Cardiac fibroblast (primary cell): ENCODE data around the gene STN1.

ENCODE experiments used
- DNase-seq, 2 donors: peaks; one replicate each; pipeline versions ENCODE4 v3.0.0 to v3.0.0-alpha.2; 2010; ENCODE audit warnings: low read depth in 2 of 2
- H3K4me3 ChIP-seq, 2 donors: replicated peaks in 1 of 2; 1 replicate in 1 of 2; 2 replicates in 1 of 2; pipeline ENCODE4 v1.5.1; 2011; ENCODE audit warnings: low read depth in 2 of 2, low read length in 2 of 2, mild to moderate bottlenecking in 2 of 2, moderate library complexity in 1 of 2
- CTCF ChIP-seq: IDR thresholded peaks from one replicate; pipeline ENCODE4 v1.5.1; 2011; ENCODE audit warnings: low read depth, mild to moderate bottlenecking, low read length, inconsistent platforms

The STN1 gene

DNA sequence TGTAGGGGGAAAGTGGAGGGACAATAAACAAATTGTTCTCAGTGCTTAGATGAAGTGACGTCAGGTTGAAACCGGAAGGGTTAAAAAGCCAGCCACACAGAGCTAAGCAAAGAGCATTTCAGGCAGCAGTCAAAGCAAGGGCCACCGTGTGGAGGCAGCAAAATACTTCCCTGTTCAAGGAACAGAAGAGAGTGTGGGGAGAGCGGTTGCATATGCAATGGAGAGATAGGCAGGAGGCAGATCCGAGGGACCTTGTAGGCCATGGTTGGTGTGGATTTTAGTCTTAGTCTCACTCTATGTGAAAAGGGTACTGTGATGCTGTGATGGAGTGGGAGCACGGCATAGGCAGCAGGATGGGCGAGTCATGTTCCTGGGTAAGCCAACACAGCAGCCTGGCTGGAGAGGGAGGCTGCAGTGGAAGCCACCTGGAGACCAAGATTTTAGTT lies 3.8 kb upstream of the STN1 start:
- DNase-seq, result peak; percentile 29 to 39
- no peak overlapping the region for H3K4me3 ChIP-seq
- no peak for TF ChIP-seq CTCF

DNA sequence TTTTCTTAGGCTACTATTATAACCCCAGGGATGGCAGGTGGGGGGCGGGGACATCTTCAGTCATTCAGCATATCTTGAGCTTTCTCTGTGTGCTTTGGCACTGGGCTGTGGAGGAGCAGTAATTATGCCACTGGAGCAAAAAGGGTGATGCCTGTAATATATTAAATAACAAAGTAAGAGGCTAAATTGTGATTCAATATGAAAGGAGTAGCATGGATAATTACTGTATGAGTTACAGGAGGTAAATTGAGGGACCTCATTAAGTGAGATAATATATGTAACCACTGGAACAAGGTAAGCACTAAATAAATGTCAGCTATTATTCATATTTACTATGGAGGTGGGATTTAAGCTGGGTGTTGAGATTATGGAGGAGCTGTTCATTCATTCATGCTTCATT lies 3.3 kb upstream of the STN1 start:
- no peak for TF ChIP-seq CTCF
- DNase-seq, result no peak
- H3K4me3 ChIP-seq, result no peak overlapping the region

DNA sequence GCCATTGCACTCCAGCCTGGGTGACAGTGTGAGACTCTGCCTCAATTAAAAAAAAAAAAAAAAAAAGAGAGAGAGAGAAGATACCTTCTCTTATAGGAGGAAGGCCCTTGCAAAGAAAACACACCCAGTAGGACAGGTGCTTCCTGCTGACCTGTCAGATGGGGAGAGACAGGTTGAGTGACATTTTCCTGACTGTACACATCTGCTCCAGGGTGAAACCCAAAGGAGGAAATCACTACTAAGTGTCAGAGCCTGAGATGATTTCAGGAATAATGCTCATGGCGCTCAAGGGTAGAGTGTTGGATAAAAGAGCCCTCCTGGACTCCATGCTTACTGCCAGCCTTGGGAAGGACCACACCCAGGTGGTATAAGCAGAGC lies 1.7 kb upstream of the STN1 start:
- no peak for DNase-seq
- TF ChIP-seq CTCF, result no peak

DNA sequence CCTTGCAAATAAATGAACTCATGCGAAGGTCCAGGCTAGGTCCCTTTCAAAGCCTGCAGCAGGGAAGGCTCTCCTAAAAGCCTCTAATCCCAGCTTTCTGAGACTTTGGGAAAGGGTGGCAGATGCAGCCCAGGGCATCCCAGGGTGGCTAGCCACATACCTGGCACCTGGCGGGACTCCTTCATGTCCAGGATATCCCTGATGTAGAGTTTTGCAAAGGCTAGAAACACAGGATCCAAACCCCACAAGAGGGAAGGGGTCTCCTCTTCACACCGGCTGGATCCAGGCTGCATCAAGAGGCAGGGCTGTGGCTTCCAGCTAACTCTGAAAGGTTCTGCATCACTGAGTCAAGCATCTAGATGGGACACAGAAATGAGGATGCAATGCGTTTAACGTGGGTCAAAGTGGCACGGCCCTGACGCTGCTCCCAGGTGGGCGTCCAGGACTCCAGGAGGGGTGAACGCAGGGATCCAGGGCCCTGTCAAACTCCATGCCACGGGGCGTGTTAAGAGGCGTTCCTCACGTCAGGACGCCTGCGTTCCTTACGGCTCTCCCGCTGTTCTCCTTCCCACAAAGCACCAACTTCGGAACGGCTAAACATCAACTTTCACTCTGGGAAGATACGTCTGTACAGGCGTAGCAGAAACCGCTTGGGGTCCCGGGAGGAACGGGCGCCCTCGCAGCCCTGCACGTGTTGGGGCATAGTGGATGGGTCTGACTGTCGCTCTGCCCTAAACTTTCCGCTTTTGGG lies 507 bp downstream of the STN1 start:
- TF ChIP-seq CTCF, result no peak
- no peak for DNase-seq

More for the DNA sequence above, 1.7 kb upstream of the STN1 start:
- H3K4me3 ChIP-seq, result no peak overlapping the region

DNA sequence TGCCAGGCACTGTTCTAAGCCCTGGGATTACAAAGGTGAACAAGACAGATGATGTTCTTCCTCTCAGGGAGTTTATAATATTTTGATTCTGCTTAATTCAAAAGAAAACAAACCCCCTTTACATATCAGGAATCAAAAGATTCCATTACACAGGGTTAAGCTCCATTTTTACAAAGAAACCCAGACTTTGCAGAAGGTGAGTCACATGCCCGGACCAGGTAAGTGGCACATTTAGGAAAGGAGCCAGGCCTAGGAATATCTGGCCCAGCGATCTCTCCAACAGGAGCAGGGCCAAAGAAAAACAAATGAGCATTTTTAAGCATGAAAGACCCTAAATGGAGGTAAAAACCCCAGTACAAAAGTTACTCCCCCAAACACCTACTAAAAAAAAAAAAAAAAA lies 1.1 kb downstream of the STN1 start:
- no peak for DNase-seq
- H3K4me3 ChIP-seq, result peak overlapping the region; percentile 73 to 74
- TF ChIP-seq CTCF, result no peak

More for the DNA sequence above, 507 bp downstream of the STN1 start:
- peak overlapping the region; percentile 73 to 74 for H3K4me3 ChIP-seq

DNA sequence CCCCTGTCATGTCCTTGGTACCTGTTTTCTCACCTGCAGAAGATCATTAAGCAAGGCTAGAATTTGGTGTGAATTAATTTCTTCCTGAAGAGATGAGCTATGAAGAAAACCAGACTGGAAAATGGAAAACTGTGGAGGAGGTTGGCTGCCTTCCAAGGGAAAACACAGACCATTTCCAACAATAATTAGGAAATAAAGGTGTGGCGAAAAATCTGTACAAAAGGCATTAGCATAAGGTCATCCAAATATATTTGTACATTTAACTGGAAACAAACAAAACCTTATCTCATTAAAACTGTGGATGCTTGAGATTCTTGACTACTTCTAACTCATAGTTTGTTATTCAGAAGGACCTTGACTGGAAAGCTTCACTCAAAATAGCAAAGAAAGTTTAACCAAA lies 1.7 kb downstream of the STN1 start:
- peak overlapping the region; percentile 73 to 74 for H3K4me3 ChIP-seq
- no peak for TF ChIP-seq CTCF
- DNase-seq, result peak; percentile 30 to 60

- TF ChIP-seq CTCF, result no peak
- DNase-seq, result peak in 1 of 2 donors; percentile 35
- peak overlapping the region; percentile 14 to 74 for H3K4me3 ChIP-seq
These were observed 2.2 kb downstream of the STN1 start for GRCh38 chr10:103915796-103916195.
